TTC549 (cell line): ENCODE data around the gene ANKRD37.

Experiments used
- FAIRE-seq: peaks from 2 replicates; lab custom pipeline; 2012; peaks lifted over from hg19 to GRCh38; lab: Jason Lieb, UNC

Gene ANKRD37

DNA sequence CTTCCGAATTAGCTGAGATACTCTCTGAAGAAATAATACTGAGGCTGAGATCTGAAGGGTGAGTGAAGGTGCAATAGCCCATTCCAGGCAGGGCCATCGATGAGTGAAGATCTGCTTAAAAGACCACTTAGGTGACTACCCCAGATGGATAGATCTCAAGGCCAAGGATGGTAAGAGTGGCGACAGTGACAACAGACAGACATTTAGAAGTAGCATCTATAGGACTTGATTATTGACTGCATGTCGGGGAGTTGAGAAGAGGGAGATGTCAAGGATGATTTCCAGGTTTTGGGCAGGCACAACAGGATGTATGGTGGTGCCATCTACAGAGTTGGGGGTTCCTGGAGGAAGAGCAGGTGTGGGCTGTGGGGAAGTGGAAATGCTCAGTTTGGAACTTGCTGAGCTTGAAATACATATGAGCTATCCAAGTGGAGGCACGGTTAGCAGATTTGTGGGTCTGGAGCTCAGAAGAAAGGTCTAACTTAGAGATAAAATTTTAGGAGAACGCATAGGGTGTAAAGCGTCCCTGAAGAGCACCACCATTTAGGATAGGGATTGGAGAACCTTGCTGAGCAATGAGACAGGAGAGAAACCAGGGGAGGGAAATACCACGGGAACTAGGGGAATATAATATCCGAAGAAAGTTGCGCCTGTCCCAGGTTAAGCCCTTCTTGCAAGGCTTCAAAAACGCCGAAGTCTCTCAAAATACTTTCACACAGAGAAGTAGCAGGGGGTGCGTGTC lies 28.4 kb downstream of the ANKRD37 start:
- no peak for FAIRE-seq

DNA sequence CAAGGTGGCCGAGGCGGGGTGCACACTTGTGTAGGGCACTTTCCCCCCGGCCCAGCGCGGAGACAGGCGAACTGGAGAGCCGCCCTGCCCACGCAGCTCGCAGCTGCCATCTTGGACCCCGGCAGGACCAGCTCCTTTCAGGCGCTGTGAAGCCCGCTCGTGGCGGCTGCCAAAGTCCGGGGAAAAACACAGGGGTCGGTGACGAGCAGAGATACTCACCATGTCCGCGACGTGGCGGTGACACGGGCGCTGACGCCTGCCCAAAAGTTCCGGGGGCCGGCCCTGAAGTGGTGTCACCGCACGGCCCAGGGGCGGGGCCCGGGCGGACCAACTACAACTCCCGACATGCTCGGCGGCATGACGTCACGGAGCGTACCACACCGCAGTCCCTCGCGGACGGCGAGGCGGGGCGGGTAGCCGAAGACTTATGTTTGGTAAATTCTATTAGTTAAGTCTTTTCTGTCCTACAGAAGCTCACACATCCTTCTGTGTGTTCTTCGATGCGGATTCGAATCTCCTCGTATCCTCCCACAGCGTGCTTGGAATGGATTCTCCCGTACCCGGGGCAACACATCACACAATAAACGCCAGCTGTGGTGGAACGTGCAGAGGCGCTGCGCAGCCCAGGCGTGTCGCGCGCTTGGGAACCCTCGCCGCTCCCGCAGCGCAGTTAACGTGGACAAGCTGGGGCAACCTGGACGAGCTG lies 29.2 kb downstream of the ANKRD37 start, which contains the start of gene UFSP2:
Gene UFSP2 (minus strand): TSS at position 318 of the 706 bp plus-strand sequence. CDS start 96 bp downstream, at position 222.
- no peak for FAIRE-seq

GRCh38 chr4:185426960-185427688 lies 30.5 kb downstream of the ANKRD37 start:
- FAIRE-seq: no peak

DNA sequence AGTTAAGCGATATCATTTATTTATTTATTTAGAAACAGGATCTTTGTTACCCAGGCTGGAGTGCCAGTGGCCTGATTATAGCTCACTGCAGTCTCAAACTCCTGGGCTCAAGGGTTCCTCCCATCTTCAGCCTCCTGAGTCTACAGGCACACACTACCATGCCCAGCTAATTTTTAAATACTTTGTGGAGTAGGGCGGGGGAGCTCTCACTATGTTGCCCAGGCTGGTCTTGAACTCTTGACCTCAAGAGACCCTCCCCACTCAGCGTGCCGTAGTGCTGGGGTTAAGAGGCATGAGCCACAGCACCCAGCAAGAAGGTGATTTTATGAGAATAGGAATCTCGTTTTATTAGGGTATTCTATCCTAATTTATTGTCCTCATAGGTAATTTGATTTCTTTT lies 33.0 kb downstream of the ANKRD37 start:
- no peak for FAIRE-seq

DNA sequence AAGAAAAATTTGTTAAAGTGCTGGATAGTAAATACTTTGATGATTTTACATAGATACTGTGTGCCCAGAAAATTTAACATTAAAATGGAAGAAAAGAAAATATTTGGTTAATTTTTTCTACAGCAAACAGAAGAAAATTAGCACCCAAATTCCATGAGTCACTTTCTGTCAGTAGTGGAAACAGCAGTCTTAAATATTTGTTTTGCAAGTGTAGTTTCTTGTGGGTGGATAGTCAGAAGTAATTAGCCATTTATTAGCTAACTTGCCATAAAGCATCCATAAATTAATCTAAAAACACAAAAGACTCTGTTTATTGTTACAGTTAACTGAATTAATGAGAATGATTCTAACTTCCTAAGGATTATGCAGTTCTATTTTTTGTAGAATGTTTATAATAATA lies 38.8 kb downstream of the ANKRD37 start:
- no peak for FAIRE-seq

DNA sequence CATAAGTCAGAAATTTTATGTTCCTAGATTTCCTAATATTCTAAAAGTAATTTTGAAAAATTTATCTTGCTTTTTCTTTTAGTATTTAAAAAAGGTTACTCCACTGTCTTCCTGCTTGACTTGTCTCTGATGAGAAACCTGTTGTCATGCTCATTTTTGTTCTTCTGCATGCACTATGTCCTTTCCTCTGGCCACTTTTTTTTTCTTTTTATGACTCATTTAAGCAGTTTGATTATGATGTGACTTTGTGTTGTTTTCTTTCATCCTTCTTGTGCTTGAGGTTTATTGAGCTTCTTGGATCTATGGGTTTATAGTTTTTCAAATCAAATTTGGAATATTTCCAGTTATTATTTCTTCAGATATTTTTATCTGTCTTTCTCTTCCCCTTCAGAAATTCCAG lies 41.2 kb downstream of the ANKRD37 start:
- no peak for FAIRE-seq

DNA sequence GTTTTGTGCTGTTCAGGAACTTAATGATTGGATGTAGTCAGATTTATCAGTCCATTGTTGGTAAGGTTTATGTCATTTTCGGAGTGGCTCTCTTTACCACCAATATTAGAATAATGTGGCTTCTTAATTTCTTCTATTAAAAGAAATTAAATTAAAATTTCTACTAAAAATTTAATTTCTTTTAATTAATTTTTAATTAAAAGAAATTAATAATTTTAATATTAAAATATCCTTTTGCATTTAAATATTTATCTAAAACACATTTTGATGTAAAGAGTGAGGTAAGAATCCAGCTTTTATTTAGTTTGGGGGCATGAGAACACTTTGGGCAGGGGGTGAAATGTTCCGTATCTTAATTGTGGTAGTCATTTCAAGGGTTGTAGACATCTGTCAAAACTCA lies 44.8 kb downstream of the ANKRD37 start:
- no peak for FAIRE-seq

GRCh38 chr4:185445209-185445608 lies 48.6 kb downstream of the ANKRD37 start:
- no peak for FAIRE-seq
